GM21515 (cell line): ENCODE measurements around the gene PKNOX2.

Experiments
- ATAC-seq: cut with Tn5 transposase; IDR thresholded peaks from one replicate; pipeline ENCODE4 v1.9.1; 2021; ENCODE audit not compliant: unreplicated experiment

Gene PKNOX2

GRCh38 chr11:125463590-125464269 lies 299.2 kb downstream of the PKNOX2 start:
- ATAC-seq = no peak

- no peak for ATAC-seq
Observed at GRCh38 chr11:125464270-125464662, 299.7 kb downstream of the PKNOX2 start.

GRCh38 chr11:125464666-125465065 lies 300.1 kb downstream of the PKNOX2 start:
- ATAC-seq = no peak

GRCh38 chr11:125465255-125465654 lies 300.7 kb downstream of the PKNOX2 start:
- no peak for ATAC-seq

- no peak for ATAC-seq
Observed at GRCh38 chr11:125465701-125466100, 301.1 kb downstream of the PKNOX2 start.

- ATAC-seq = no peak
Observed at GRCh38 chr11:125468025-125468424, 303.5 kb downstream of the PKNOX2 start.

- no peak for ATAC-seq
Observed at GRCh38 chr11:125468852-125469251, 304.3 kb downstream of the PKNOX2 start.

GRCh38 chr11:125470355-125470754 lies 305.8 kb downstream of the PKNOX2 start:
- no peak for ATAC-seq

- ATAC-seq = no peak
Observed at GRCh38 chr11:125476721-125477120, 312.2 kb downstream of the PKNOX2 start.

- ATAC-seq = no peak
Observed at GRCh38 chr11:125479137-125479536, 314.6 kb downstream of the PKNOX2 start.

- no peak for ATAC-seq
Observed at GRCh38 chr11:125481531-125481930, 317.0 kb downstream of the PKNOX2 start.
